Measurements from ENCODE around the gene SLC17A5.

DNA sequence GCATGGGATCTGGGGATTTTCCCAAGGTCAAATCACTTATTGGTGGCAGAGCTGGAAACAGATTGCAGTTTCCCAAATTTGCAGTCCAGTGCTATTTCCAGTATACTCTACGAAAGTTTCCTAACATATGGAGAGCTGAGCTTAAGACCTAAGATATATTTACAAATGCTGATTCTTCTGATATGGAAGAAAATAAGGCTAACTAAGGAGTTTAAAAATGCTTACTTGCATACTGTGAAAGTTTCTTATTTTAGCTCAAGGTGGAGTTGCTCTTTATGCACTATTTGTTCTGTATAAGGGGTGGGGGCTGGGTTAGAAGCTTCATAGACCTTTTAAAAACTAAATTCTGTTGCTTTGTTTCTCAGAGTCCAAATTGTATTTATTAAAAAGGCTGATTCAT is 49.7 kb upstream of the SLC17A5 start:
- TF ChIP-seq, protein P1, sequence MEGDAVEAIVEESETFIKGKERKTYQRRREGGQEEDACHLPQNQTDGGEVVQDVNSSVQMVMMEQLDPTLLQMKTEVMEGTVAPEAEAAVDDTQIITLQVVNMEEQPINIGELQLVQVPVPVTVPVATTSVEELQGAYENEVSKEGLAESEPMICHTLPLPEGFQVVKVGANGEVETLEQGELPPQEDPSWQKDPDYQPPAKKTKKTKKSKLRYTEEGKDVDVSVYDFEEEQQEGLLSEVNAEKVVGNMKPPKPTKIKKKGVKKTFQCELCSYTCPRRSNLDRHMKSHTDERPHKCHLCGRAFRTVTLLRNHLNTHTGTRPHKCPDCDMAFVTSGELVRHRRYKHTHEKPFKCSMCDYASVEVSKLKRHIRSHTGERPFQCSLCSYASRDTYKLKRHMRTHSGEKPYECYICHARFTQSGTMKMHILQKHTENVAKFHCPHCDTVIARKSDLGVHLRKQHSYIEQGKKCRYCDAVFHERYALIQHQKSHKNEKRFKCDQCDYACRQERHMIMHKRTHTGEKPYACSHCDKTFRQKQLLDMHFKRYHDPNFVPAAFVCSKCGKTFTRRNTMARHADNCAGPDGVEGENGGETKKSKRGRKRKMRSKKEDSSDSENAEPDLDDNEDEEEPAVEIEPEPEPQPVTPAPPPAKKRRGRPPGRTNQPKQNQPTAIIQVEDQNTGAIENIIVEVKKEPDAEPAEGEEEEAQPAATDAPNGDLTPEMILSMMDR (IDR thresholded peaks at IDR 0.05), result no peak
- no peak for TF ChIP-seq POLR2A (IDR thresholded peaks at IDR 0.05)
